Myocyte (in vitro differentiated cells): ENCODE results near the gene AGTRAP. TPM values are rescaled to one million over a fixed set of nuclear protein-coding genes. Genes with fewer than 3 reads are reported as not detected.
A peak's percentile ranks its signal among the peaks of the same experiment; 100 is the strongest.

Experiments used
- DNase-seq: peaks from one replicate; pipeline ENCODE4 v3.0.0-alpha.2; 2012; ENCODE audit warnings: low read depth
- total RNA-seq: library from RNA; depleted of rRNA; stranded (reverse); fragments of >200 nt; gene quantifications from 2 replicates; pipeline ENCODE4 v1.2.3, GENCODE V29; 2014

Gene AGTRAP
- total RNA-seq, 1 donor from 2014 or later = 34.1 TPM

DNA sequence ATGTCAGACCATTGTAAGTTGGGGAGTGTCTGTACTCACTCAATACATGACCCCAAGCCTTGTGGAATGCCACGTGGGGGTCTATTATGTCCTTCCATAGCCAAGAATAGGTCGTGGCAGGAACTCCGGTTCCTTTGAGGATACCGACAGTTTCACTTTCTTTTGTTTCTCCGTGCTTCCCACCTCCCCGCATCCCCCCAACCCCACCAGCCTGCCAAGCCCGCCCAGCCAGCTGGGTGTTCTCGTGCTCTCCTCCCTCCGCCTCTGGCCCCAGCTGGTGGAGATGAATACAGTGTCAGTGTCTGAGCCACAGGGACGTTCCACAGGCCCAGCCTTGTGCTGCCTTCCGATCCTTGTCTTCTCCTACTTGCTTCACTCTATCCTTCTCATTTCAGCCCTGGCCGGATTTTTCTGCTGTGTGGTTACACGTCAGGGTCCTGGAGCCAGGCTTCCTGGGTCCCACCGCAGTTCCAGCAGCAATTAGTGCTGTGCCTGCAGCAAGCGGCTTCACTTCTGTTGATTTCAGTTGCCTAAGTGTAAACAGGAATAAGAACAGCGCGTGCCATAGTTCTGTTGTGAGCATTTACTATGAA lies 4.1 kb upstream of the AGTRAP start:
- no peak for DNase-seq

DNA sequence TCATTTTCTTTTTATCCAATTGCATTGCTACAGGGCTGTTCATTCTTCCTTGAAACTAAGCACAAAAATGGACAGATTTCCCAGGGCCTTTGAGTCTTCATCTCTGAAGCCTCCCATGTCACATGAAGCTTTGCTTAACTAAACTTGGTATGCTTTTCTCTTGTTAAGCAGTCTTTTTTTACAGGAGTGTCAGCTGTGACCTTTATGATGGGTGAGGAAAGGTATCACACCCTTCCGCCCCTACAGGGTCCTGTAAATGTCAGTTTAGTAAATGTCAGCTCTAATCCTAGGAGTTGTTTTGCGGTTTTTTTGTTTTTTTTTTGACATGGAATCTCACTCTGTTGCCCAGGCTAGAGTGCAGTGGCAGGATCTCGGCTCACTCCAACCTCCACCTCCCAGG lies 2.6 kb upstream of the AGTRAP start:
- no peak for DNase-seq

DNA sequence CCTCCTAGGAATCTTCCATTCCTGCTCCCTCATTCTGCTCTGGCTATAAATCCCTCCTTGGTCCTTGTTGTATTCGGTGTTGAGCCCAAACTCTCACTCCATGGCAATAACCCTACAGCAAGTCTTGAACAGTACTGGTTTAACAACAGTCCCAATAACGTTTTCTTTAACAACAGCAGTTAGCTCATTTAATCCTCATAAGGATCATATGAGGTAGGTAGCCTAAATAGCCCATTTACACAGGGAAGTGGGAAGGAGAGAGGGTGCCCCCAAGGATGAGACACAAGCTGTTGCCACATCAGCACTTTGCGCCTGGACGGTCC lies 444 bp upstream of the AGTRAP start:
- no peak for DNase-seq

DNA sequence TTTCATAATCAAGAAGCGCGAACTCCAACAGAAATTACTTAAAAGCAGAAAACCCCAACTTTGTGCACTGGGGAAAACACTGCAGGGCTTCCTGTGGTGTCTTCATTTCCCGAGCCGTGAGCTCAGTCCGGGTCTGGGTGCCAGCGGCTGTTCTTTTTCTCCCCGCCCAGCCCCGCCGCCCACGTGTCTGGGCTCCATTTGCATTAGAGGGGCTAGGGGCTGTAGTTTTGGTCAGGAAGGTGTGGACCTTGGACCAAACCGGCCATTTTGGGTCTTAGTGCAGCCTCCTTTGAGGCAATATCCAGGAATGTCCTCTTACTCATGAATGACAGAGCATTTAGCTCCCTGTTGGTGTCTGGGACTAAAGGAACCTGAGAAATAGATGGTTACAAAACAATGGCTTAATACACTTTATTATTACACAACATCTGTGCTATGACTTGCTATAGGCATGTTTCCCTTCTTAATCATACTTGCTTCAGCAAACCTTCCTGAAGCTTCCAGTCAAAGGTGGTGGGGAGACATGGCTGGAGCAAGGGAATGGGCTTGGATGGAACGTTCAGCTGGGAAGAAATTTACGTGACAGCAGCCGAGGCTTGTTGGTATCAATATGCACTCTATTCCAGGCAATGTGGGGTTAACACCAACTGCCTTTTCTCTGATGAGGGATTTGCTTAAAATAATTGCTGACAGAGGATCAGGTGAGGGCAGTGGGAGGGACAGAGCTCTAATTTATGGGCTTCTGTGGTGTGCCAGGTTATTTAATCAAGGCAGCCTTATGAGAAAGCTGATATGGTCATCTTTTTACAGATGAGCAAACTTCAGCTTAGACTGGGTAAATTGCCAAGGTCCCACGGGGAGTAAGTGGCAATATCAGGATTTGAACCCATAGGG lies 1.1 kb downstream of the AGTRAP start:
- peak; percentile 55 for DNase-seq

DNA sequence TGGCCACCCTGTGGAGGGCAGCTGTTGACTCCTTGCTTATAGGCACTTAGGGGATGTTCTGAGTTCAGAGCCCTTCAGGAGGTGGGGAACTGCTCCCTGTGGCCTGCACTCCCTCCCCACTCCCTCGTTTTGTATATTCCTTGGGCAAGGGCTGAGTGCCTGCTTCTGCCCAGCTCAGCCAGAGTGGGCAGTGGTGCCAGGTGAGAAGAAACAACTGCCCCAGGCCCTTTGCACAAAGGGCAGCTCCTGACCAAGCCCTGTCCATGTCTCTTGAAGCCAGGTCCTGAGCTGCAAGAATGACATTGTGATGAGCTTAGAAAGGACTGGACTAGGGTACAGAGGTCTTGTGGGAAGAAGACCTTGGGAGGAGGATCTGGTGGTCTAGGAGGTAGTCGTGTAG lies 2.2 kb downstream of the AGTRAP start:
- DNase-seq = no peak

DNA sequence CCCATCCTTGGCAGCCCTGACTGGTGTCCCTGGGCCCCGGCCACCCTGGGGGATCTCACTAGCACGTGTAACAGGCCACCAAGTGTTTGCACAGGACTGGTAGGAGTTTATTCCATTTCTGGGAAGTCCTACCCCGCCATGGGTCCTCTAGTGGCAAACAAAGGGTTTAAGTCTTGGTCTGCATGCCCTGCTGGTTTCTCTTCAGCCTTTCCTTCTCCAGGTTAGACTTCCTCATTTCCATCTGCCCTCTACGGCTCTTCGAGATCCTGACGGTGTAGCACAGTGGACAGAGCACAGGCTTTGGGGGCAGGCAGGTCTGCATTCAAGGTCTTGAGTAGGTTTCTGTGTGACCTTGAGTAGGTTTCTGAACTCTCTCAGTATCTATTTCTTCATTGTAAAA lies 2.8 kb downstream of the AGTRAP start:
- no peak for DNase-seq

DNA sequence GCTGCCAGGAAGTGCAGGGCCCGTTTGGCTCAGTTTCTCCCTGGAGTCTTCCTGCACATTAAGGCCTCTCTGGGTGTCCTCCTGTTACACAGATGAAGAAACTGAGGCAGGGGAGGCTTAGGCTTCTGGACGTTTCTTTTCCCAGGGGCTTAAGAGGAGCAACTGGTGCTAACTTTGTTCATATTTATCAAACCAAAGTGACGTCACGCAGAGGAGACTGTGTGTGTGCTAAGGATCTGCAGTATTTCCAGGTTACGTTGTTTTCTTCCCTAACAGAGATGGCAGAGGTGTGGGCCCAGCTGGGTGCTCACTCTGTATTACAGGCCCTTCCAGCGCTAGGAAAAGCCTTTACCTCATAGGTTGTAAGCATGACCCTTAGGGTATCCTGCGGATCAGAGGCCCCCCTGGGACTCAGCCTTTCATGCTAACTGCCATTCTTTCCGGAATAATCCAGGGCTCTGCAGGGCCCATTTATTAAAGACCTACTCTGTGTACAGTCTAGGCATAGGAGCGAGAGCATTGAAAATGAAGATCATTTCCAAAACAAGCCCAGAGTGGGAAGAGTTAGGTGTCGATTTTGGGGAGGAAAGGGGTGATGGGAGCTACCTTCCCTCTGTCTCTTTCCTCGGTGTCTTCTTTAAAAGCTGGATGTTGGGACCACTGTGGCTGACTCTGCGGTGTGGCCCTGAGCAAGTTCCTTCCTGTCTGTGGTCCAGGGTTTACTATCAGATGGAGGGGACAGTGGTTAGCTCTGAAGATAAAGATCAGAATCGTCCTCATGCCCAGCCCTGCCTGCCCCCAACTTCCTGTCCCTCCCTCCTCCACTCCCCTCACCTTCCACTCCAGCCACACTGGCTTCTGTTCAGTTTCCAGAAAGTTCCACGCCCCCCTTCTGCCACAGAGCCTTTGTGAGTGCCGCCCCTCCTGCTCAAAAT lies 4.6 kb downstream of the AGTRAP start:
- DNase-seq = no peak

DNA sequence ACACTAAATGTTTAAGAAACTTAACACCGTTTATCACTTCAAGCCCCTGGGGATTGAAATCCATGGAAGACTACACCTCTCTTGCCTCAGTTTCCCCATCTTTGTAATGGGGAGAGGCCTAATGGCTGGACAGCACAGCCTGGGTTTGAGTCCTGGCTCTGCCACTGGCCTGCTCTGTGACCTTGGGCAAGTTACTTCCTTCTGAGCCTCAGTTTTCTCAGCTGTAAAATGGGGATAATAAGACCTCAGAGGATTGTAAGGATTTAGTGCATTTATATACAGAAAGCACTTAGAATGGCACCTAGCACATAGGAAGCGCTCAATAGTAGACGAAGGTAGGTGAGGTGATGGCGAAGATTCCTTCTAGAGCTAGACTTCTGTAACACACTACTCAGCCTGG lies 5.5 kb downstream of the AGTRAP start:
- no peak for DNase-seq

DNA sequence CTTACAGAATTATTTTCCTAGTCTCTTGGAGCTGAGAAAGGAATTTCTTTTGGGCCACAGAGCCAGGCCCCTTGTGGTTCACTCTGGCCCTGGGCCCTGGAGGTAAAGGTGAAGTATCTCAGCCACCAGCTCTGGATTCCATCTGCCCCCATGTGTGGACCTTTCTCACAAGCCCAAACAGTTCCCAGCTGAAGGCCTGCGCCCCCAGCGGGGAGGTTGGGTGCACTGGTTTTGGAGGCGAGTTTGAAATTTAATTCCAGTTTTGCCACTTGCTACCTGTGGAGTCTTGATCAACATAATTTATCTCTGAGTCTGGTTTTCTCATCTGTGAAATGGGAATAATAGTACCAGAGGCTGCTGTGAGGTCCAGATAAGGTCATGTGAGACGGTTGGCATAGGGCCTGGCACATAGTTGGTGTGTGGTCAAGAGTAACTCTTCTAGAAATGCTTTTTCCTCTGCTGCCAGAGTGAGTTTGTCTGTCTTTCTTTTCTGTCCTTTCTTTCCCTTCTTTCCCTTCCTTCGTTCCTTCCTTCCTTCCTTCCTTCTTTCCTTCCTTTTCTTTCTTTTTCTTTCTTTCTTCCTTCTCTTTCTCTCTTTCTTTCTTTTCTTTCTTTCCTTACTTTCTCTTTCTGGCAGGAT lies 6.1 kb downstream of the AGTRAP start:
- DNase-seq = no peak

DNA sequence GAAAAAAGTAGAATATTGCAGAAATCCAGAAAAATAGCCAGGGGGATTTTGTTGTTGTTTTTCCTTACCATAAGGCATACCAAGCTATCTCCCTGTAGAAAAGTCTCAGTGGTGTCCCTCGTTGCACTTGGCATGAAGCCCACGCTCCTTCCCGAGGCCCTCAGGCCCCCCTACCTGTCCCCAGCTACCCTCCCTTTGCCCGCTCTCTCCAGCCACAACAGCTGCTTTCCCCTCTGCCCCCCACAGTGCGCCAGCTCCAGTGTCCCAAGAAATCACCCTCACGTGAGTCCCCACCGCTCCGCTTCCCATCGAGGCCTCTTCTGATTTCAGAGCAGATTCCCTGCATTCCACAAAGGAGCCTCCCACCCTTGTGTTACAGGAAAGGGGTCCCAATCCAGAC lies 8.4 kb downstream of the AGTRAP start:
- no peak for DNase-seq

DNA sequence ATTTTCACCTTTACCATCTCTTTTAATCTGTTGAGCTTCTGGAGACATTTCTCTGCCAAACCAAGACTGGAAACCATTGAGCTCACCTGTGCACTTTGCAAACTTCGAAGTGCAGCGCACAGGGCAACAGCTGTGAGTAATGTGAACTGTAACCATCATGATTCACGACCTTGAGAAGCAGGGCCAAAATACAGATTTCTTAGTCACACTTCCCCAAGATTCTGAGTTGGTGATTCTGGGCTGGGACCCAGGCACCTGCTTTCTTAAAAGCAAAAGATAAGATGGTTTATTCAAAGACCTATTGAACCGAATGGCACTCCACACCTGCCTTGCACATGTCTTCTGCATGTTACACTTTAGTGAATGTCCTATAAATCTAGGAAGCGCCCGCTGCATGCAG lies 10.2 kb downstream of the AGTRAP start:
- DNase-seq = peak; percentile 26

DNA sequence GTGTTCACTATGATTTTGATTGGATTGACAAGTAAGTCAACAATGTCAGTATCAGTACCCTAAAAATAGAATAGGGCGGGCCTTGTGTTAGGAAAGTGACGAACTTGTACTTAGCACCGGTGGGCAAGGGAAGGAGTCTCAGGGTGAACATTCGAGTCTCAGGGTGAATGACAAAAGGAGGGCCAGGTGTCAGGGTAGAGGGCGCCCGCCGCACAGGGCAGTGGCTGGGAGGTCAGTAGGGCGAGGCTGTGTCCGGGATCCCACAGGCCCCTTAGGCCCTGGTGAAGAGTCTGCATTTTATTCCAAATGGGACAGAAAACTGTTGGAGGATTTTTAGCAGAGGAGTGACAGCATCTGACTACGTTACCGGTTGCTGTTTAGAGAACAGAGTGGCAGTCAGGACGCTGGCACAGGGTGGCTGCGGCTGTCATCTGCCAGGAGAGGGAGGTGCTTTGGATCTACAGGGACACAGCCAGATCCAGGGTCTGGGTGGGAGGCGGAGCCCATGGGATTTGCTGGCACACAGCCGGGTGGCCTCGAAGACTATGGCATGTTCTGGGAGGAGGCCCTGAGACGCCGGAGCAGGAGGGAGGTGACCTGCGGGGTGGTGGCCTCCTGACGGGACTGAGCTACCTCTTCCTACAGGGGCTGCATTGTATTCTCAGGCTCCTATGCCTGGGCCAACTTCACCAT lies 11.0 kb downstream of the AGTRAP start:
- no peak for DNase-seq

DNA sequence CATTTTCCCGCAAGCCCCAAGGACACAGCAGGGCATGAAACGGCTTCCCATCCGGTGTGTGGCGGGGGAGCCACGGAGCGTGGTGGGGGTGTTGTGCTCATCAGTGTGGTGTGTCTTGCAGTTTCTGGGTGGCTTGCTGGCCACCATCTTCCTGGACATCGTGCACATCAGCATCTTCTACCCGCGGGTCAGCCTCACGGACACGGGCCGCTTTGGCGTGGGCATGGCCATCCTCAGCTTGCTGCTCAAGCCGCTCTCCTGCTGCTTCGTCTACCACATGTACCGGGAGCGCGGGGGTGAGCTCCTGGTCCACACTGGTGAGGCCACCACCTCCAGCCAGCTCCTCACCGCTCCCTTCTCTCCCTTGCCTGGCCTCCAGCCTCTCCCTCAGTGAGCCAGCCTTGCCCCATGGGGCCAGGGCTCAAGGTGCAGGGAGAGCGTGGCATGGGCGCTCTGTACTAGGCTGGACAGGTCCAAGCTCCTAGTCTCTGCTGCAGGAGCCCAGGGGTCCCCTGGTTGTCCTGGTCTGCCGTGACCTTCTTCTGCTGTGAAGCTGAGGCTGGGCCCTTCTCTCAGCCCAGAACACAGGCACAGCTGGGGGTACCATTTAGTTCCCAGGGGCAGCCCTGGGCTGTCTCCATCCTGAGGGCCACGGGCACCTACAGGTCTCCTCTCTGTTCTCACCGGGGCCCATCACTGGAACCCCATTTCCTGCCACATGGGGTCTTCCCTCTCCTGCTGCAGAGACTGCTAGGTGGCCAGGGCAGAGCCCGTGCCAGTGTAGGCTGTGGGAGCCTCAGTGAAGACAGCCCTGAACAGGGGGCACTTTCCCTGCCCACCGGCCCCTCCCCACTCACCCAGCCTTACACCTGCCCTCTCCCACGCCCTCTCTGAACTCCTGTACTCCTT lies 12.6 kb downstream of the AGTRAP start:
- DNase-seq = no peak

DNA sequence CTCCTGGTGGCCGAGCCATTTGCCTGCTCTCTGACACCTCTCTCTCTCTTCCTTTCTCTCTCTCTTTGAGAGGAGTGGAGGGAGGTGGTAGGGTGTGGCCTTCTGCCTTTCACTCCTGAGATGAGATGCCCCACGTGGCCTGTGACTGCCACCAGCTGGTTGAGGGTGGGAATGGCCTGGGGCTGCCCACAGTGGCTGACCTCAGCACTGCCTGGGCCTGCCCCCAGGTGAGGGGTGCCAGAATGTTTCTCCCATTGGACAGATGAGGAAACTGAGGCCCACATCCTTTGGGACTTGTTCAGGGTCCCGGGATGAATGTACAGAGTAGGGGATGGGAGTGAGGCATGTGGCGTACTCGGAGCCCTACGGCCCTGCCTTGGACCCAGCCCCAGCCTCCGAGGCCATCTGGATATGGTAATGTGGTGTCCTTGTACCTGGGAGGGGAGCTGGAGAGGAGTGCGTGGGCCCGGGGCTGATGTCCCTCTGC lies 13.3 kb downstream of the AGTRAP start:
- peak; percentile 30 for DNase-seq

DNA sequence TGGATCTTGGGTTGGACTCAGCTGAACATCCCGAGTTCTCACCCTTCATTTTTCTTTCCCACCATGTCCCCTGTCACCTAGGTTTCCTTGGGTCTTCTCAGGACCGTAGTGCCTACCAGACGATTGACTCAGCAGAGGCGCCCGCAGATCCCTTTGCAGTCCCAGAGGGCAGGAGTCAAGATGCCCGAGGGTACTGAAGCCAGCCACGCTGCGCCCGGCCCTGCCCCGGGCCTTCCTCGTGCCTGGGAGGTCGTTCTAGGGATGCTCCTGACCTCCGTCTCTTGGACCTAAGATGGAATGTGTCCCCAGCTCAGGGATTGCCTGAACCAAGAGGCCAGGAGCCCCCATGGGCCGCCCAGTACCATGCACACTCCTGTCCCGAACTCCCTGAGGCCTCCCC lies 14.1 kb downstream of the AGTRAP start:
- DNase-seq = no peak

DNA sequence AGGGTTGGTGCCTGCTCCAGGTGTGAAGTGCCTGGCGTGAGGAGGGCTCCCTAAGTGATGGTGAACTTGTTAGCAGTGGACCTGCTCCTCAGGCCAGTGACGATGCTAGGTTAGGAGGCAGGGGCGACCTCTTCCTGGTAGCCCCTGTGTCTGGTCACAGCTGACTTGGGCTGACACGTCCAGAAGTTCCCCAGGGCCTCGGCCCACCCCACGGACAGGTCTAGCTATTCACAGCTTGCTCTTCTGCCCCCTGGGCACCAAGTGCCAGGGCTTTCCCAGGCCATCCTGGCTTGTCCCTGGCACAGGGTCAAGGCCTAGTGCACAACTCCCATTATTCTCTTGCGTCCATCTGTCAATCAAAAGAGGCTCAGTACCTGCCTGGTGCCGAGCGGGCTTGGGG lies 15.2 kb downstream of the AGTRAP start:
- no peak for DNase-seq

DNA sequence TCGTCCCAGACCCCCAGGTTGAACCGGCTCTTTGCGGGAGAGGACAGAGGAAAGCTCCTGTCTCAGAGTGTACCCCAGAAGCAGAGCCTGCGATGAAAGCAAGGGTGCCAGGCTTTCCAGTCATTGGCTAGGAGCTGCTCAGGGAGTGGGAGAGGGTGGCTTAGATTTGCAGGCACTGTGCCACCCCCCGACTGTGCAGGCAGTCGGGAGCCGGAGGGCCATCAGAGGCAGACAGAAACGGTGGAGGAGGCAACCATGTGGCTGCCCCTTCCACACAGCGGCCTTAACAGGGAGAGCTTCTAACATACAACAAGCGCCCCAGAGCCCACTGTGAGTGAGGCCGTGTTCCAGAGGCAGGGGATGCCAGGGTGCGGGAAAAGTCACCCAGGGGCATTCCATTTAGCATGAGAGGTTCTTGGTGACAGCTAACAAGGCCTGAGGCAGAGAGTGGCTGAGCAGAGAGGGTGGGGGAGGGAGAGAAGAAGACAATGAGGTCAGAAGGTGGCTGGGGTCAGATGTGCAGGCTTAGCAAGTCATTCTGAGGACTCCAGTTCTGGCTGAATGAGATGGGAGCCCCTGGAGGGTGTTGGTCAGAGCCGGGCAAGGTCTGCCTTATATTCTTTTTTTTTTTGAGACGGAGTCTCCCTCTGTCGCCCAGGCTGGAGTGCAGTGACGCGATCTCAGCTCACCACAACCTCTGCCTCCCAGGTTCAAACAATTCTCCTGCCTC lies 16.6 kb downstream of the AGTRAP start:
- DNase-seq = no peak

DNA sequence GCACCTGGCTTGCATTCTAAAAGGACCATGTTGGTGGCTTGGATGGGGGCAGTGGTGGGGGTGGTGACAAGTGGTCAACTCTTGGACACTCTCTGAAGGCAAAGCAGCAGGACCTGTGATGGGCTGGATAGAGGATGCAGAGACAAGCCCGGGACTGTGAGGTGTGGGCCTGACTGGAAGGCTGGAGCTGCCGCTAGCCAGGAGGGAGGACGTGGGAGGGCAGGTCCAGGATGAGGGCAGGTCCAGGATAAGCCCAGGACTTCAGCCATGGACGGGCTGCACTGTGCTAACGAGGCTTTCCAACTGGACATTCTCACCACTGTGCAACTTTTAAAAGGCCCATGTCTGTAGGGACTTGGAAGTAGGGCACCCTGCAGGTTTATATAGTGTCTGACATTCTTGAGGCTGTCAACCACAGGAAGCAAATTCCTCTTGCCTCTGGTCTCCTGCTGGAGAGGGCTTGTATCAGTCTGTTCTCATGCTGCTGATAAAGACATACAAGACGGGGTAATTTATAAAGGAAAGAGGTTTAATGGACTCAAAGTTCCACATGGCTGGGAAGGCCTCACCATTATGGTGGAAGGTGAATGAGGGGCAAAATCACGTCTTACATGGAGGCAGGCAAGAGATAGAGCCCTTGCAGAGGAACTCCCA lies 17.7 kb downstream of the AGTRAP start:
- DNase-seq = no peak
